Sigmoid colon (tissue), 7 donors: Measurements from ENCODE around the gene ITM2C. TPM values are rescaled to one million over a fixed set of nuclear protein-coding genes. Genes with fewer than 3 reads are reported as not detected.
A peak's percentile ranks its signal among the peaks of the same experiment; 100 is the strongest.

ENCODE experiments used
- DNase-seq: peaks from one replicate; pipeline ENCODE4 v3.0.0-alpha.2; 2019
- H3K27ac ChIP-seq, 4 donors: fragments of 200-600 bp; sonication (generic); one replicate each; pipeline ENCODE4 v1.5.1; 2016 to 2019; ENCODE audit warnings: mild to moderate bottlenecking in 1 of 4
- H3K27me3 ChIP-seq, 3 donors: fragments of 200-600 bp; sonication (generic); one replicate each; pipeline ENCODE4 v1.5.1; 2019; ENCODE audit warnings: mild to moderate bottlenecking in 1 of 3
- H3K36me3 ChIP-seq, 4 donors: fragments of 200-600 bp; sonication (generic); one replicate each; pipeline ENCODE4 v1.5.1; 2016 to 2019
- H3K4me1 ChIP-seq, 4 donors: fragments of 200-600 bp; sonication (generic); one replicate each; pipeline ENCODE4 v1.5.1; 2017 to 2019
- H3K4me3 ChIP-seq, 4 donors: fragments of 200-600 bp; sonication (generic); one replicate each; pipeline ENCODE4 v1.5.1; 2017 to 2019; ENCODE audit warnings: mild to moderate bottlenecking in 2 of 4, moderate library complexity in 1 of 4
- H3K9me3 ChIP-seq, 4 donors: fragments of 200-600 bp in 3 of 4; sonication (generic) in 3 of 4; one replicate each; pipeline versions ENCODE4 v1.5.1 to v1.6.1; 2013 to 2019
- EP300 ChIP-seq, 4 donors: sonication (generic); formaldehyde crosslinking; IDR thresholded peaks; one replicate each; pipeline ENCODE4 v1.6.1; 2017; ENCODE audit warnings: antibody characterized with exemption in 4 of 4
- POLR2AphosphoS5 ChIP-seq, 4 donors: sonication (generic); formaldehyde crosslinking; IDR thresholded peaks; one replicate each; pipeline ENCODE4 v1.6.1; 2017; ENCODE audit warnings: antibody characterized with exemption in 4 of 4
- WGBS, 2 donors: extraction: QIAGEN DNeasy Blood & Tissue Kit; methylation state at CpG; one replicate each; pipeline ENCODE4 v1.1.7; 2013; 5-methylcytosine and 5-hydroxymethylcytosine counted together
- intact Hi-C: fragments of 100-400 bp; cut with DNase I; formaldehyde crosslinking; loops from one replicate; pipeline ENCODE4 v1.15.1; 2023
- polyA plus RNA-seq, 3 donors: library from polyadenylated mRNA; stranded (reverse); fragments of 200-250 nt; gene quantifications; one replicate each; pipeline ENCODE4 v1.2.3, GENCODE V29; 2013
- total RNA-seq, 4 donors: library from RNA; depleted of rRNA; stranded (reverse); fragments of >200 nt; gene quantifications; one replicate each; pipeline ENCODE4 v1.1.0, GENCODE V29; 2016
- TF ChIP-seq, protein P1 (sequence below), 4 experiments: fragments of 450-650 bp in 3 of 4; fragments of 200-600 bp in 1 of 4; IDR thresholded peaks; one replicate each; pipeline ENCODE4 v1.5.1; 2016 to 2019; ENCODE audit warnings: antibody characterized with exemption in 4 of 4, mild to moderate bottlenecking in 3 of 4, moderate library complexity in 2 of 4
- donor health status: healthy with polysubstance abuse.
- donor health status: Bipolar disorder and iron deficiency.
- donor health status: healthy.

The ITM2C gene
- total and polyA plus RNA-seq, 7 donors = 107 to 1,275 (median 206) TPM

DNA sequence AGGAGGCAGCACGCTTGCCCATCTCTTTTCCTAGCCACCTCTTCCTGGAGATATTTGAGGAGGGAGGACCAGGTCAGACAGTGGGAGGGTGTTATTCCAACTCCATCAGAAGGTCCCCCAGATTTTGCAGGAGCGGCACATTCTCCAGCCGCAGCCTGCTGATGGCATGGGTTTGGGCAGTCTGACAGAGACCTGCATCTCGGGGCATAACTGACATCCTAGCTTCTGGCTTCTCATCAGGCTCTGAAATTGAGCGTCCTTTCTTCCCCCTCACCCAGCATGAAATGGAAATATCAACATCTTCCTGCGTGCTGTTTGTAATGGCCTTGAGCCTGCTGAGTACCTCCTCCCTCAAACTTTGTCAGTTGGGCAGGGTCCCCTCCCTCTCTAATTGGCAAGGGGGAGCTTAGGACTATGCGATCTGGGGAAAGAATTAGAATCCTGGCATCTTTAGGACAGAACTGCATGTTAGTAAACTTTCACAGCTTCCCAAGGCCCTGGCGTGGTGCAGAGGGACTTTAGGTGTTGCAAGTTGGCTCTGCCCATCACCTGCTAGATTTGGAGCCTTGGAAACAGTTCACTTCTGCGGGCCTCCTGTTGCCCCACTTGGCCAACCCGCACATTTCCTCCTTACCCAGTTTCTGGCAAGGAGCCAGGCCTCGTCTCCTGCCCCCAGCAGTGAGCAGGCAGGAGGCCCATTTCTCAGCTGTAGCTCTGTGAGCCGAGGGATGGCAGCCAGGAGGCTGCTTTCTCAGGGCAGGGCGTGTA lies 2.2 kb downstream of the ITM2C start:
- TF ChIP-seq, protein P1, sequence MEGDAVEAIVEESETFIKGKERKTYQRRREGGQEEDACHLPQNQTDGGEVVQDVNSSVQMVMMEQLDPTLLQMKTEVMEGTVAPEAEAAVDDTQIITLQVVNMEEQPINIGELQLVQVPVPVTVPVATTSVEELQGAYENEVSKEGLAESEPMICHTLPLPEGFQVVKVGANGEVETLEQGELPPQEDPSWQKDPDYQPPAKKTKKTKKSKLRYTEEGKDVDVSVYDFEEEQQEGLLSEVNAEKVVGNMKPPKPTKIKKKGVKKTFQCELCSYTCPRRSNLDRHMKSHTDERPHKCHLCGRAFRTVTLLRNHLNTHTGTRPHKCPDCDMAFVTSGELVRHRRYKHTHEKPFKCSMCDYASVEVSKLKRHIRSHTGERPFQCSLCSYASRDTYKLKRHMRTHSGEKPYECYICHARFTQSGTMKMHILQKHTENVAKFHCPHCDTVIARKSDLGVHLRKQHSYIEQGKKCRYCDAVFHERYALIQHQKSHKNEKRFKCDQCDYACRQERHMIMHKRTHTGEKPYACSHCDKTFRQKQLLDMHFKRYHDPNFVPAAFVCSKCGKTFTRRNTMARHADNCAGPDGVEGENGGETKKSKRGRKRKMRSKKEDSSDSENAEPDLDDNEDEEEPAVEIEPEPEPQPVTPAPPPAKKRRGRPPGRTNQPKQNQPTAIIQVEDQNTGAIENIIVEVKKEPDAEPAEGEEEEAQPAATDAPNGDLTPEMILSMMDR (IDR thresholded peaks at IDR 0.05) = no peak
- peak in 3 of 4 donors; percentile 34 to 66 (median 46) for TF ChIP-seq POLR2AphosphoS5 (IDR thresholded peaks at IDR 0.05)
- H3K27ac ChIP-seq = peak overlapping the region; percentile 71 to 88 (median 82)
- H3K4me3 ChIP-seq = peak overlapping the region in 3 of 4 donors; percentile 11 to 80 (median 76)
- no peak for DNase-seq
- no peaks in the 10 kb centered on the region for H3K9me3 ChIP-seq
- H3K36me3 ChIP-seq = no peaks in the 10 kb centered on the region
- WGBS, 2 donors = 11 to 29% methylated on average over 13 of the region's 13 CpGs
- intact Hi-C loops = loop anchor here (5.0 kb wide), 2 partner anchors 45 to 155 kb away; partner anchors contain the start of gene CAB39
- H3K27me3 ChIP-seq = no peaks in the 10 kb centered on the region
- H3K4me1 ChIP-seq = peaks cover 0 to 73% (median 69%) of the 10 kb centered on the region in 4 donors

DNA sequence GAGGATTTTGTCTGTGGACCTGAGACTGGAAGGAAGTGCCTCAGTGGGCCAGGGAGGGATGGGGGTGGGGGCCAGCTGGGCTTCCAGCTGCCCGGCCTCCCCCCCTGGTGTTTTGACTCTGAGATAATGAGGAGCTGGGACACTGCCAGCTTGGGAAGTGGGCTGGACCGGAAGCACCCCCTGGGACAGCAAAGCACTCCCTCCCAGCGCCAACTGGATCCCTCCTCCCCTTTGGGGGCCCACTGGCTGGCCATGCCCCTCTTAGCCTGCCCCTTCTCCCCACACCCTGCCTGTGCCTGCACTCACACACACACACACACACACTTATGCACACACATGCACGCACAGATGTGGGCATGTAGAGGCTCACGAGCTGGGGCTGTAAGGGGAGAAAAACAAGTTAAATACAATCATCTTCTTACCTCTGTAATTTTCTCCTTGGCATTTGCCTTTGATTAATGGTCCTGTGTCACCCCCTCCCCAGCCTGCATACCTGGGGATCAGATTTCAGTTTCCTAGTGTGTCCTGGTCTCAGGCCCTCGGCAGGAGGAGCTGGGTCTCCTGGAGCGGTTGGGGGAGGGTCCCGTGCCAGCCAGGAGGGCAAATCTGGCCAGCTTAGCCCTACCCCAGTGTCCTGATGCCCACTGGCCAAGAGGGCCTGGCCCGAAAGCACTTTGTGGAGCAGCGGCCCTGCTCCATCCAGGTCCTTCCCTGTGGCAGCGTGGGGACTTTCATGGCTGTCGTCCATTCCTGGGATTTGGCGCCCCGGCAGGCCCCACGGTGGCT lies 3.6 kb downstream of the ITM2C start:
- Histone ChIP-seq H3K4me1 (peaks cover 0 to 87% (median 81%) of the 10 kb centered on the region in 4 donors), H3K27me3 (no peaks in the 10 kb centered on the region), H3K36me3 (no peaks in the 10 kb centered on the region), H3K27ac (peak overlapping the region; percentile 71 to 88 (median 82)), H3K4me3 (no peak overlapping the region), H3K9me3 (no peaks in the 10 kb centered on the region)
- intact Hi-C loops = loop anchor here (5.0 kb wide), 2 partner anchors 44 to 156 kb away; partner anchors contain the start of gene CAB39
- WGBS, 2 donors = 34 to 66% methylated on average over 15 of the region's 15 CpGs
- TF ChIP-seq POLR2AphosphoS5 (IDR thresholded peaks at IDR 0.05) (no peak), EP300 (IDR thresholded peaks at IDR 0.05) (no peak)
- no peak for DNase-seq

- intact Hi-C loops = loop anchor here (5.0 kb wide), 2 partner anchors 43 to 157 kb away; partner anchors contain the start of gene CAB39
- H3K9me3 ChIP-seq = no peaks in the 10 kb centered on the region
- TF ChIP-seq, protein P1 (IDR thresholded peaks at IDR 0.05) = no peak
- peaks cover 0 to 2% (median 0%) of the 10 kb centered on the region in 4 donors for H3K36me3 ChIP-seq
- no peaks in the 10 kb centered on the region for H3K27me3 ChIP-seq
- no peak for DNase-seq
- peak overlapping the region; percentile 71 to 88 (median 82) for H3K27ac ChIP-seq
- no peak overlapping the region for H3K4me3 ChIP-seq
- peaks cover 0 to 94% (median 87%) of the 10 kb centered on the region in 4 donors for H3K4me1 ChIP-seq
- 32 to 60% methylated on average over 19 of the region's 19 CpGs for WGBS, 2 donors
Observed at GRCh38 chr2:230868947-230869913, 4.5 kb downstream of the ITM2C start.

GRCh38 chr2:230869914-230870543 lies 5.3 kb downstream of the ITM2C start:
- H3K4me3 ChIP-seq = peak overlapping the region in 1 of 4 donors; percentile 9
- intact Hi-C loops = loop anchor here (5.0 kb wide), 2 partner anchors 42 to 158 kb away; partner anchors contain the start of gene CAB39
- TF ChIP-seq, protein P1 (IDR thresholded peaks at IDR 0.05) = no peak
- no peak for TF ChIP-seq POLR2AphosphoS5 (IDR thresholded peaks at IDR 0.05)
- H3K27me3 ChIP-seq = no peaks in the 10 kb centered on the region
- no peak for DNase-seq
- peaks cover 0 to 5% (median under 1%) of the 10 kb centered on the region in 4 donors for H3K36me3 ChIP-seq
- H3K27ac ChIP-seq = peak overlapping the region; percentile 71 to 88 (median 82)
- 23 to 50% methylated on average over 11 of the region's 11 CpGs for WGBS, 2 donors
- no peaks in the 10 kb centered on the region for H3K9me3 ChIP-seq
- H3K4me1 ChIP-seq = peaks cover 0 to 96% (median 85%) of the 10 kb centered on the region in 4 donors
